Stimulated activated CD4-positive, alpha-beta T cell treated with anti-CD3 and anti-CD28 coated beads, Interleukin-2, amount 100 ng/mL, for 48 hours (primary cell): ENCODE results near the gene ZNF529.
"Not testable (repeated sequence)": the region's sequence is repeated elsewhere in the genome, so short reads cannot be mapped to it uniquely, and the experiment has no call there.

Experiments
- DNase-seq, 2 donors: peaks; one replicate each; pipeline ENCODE4 v3.0.0-alpha.2; 2020

Gene ZNF529

DNA sequence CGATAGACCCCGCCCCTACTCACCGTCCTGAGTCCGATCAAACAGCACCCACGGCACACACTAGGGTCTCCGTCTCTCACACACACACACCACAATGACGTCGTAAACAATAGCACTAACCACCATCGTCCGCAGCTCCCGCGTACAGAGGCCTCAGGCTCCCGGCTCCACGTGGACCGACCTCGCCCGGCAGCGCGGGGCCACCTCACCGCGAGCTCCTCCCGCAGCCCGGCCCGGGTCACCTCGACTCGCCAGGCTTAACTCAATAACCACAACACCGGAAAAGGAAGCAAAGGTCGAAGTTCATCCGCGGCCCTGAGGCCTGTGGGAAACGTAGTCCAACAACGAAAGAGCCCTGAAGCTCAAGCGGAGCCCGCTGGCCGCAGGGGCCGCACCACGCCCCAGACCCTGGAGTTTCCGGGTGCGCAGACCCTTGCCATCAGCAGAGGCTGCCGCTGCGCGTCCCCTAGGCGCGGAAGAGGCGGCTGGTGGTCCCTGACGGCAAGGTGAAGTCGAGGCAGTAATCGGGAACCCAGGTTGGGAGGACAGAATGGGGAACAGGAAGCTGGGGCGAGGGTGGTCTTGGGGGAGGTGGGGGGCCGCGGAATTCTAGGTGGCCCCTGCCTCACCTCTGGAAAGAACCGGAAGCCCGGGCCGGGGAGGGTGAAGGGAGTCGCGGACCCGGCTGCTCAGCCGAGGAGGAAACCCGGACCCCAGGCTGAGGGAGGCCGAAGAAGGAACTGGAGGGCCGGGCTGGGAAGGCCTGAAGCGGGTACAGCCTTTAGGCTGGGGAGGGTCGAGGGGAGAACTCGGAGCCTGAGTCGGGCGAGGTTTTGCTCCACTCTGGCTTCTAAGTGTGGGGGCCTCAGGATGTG, at the start of gene ZNF529:
Gene ZNF529 (minus strand): TSS at position 273 of the 875 bp plus-strand sequence. CDS start 946 bp downstream, outside the sequence.
- peak; percentile 71 to 77 for DNase-seq

GRCh38 chr19:36605877-36606478, 32.9 kb upstream of the ZNF529 start:
- no peak for DNase-seq

DNA sequence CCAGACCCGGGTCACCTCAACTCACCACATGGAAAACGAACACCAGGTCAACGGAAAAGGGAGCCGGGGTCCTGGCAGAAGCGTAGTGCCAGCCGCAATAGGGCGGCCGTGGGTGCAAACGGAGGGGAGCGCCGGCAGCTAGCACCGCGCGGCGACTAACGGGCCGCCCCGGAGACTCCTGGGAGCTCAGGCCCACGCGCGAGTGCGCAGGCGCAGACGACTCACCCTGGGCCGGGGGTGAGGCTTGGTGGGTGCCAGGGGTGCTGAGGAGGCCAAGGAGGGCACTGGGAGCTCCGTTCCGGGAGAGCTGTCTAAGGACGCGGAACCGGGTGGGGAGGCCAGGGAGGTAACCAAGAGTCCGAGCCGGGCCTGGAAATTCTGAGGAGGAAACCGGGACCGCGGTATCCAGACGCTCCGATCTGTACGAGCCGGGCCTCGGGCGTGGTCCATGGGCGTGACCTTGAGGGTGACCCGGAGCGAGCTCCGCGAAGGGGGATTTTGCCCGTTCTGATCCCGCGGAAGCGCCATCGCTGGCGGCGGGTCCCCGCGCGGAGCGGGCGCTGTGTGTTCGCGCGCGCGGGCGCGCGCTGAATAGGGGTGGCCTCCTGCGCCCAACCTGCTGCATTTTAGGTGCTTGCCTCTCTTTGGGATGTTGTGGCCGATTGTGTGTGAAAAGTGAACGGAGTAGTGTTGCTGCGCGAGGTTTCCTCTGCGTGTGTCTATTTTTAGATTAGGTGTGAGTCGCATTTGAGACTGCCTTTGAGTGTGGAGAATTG, 32.2 kb upstream of the ZNF529 start, which contains the start of gene ZNF382:
Gene ZNF382 (plus strand): TSS at position 213 of the 776 bp plus-strand sequence. CDS start 4,602 bp downstream, outside the sequence.
- DNase-seq = peak; percentile 81 to 84

DNA sequence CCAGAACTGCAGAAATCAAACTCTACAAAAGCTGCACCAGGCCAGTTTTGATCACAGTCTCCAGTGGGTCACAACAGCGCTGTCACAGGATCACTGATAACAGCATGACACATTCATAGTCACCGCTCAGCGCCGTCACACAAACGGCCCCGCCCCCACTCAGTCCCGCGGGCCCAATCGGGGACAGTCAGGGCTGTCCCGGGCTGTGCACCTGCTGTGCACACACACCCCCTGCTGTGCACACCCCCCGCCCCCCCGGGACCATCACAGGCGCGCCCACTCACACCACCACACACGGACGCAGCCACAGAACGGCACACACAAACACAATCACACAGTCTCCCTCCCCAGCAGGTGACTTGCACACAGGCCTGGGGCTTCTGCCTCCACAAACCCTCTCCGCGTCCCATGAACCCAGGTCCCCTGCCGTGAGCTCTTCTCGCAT, 31.6 kb upstream of the ZNF529 start:
- peak; percentile 79 to 82 for DNase-seq

GRCh38 chr19:36602681-36603080, 29.6 kb upstream of the ZNF529 start:
- not testable (repeated sequence) for DNase-seq

DNA sequence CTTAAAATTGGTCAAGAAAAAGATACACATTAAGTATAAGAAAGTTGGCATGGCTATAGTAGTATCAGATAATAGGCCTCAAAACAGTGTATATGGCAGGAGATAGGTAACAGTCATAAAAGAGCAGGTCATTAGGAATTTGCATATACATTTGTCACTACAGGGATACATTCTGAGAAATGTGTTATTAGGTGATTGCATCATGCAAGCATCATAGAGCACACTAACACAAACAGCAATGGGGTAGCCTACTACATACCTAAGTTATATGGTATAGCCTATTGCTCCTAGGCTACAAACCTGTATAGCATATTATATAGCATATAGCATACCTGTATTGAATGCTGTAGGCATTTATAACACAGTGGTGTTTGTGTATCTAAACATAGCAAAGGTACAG, 6.2 kb upstream of the ZNF529 start:
- DNase-seq = no peak

DNA sequence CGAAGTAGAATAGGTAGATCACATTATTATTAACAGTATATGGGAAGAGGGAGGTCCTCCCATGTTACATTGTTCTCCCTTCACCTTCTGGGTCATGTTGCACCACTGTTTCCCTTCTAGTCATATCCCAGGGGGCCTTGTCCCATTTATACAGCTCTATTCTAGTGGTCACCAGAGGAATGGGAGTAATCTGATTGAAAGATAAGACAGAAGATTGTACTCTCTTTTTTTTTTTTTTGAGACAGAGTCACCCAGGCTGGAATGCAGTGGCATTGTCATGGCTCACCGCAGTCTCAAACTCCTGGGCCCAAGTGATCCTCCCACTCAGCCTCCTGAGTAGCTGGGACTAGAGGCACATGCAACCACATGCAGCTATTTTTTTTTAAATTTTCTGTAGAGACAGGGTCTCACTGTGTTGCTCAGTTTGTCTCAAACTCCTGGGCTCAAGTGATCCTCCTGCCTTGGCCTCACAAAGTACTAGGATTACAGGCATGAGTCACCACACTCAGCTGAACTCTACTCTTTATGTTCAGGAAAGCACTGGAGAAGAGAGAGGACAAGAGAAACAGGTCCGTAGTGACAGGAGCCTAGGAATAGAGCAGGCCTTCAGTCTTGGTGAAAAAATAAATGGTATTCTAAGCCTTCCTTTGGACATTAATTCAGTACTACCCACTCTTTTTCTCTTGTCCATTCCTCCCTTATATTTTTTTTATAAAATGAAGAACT, 4.3 kb upstream of the ZNF529 start:
- no peak for DNase-seq

- no peak for DNase-seq
Measured at GRCh38 chr19:36574741-36575140, 1.6 kb upstream of the ZNF529 start.

DNA sequence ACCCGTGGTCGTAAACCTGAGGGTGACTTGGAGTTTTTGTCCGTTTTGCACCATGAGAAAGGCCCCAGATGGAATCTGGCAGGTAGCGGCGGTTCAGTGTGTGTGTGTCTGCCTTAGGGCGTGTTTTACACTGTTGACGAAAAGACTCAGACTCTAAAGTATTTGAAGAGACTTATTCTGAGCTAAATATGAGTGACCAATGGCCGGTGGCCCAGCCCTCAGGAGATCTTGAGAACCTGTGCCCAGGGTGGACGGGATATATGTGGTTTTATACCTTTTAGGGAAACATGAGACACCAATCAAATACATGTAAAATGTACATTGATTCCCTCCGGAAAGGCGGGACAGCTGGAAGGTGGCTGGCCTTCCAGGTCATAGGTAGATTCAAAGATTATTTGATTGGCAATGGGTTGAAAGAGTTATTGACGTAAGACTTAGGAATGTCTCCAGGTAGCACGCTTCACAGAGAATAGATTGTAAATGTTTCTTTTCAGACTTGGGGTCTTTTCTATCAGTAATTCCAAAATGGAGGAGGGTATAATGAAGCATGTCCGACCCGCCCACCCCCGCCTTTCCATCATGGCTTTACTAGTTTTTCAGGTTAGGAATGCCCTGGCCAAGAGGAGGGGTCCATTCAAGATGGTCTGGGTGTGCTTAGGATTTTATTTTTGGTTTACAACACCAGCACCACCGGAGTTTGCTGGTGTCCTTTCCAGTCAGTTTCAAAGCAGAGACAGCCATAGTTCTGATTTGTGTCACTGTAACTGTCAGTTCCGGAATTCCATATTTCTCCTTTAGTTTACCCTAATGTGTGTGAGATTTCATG, 1.0 kb upstream of the ZNF529 start:
- no peak for DNase-seq

GRCh38 chr19:36572593-36573019, 486 bp downstream of the ZNF529 start:
- no peak for DNase-seq

- DNase-seq = no peak
Measured at GRCh38 chr19:36564391-36564790, 8.7 kb downstream of the ZNF529 start.

DNA sequence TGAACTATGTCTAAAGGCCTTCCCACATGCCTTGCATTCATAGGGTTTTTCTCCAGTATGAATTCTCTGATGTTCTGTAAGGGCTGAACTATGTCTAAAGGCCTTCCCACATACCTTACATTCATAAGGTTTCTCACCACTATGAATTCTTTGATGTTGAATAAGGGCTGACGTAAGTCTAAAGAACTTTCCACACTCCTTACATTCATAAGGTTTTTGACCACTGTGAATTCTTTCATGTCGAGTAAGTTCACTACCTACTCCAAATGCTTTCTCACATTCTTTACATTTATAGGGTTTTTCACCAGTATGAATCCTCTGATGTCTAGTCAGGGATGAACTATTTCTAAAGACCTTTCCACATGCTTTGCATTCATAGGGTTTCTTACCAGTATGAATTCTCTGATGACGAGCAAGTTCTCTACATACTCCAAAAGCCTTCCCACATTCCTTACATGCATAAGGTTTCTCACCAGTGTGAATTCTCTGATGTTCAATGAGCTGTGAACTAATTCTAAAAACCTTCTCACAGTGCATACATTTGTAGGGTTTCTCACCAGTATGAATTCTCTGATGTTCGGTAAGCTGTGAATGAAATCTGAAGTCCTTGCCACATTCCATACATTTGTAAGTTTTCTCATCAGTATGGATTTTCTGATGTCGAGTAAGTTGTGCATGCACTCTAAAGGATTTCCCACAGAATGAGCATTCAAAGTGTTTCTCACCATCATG, 25.9 kb downstream of the ZNF529 start:
- DNase-seq = no peak

GRCh38 chr19:36528921-36529518, 44.1 kb downstream of the ZNF529 start:
- DNase-seq = peak; percentile 0 to 7

DNA sequence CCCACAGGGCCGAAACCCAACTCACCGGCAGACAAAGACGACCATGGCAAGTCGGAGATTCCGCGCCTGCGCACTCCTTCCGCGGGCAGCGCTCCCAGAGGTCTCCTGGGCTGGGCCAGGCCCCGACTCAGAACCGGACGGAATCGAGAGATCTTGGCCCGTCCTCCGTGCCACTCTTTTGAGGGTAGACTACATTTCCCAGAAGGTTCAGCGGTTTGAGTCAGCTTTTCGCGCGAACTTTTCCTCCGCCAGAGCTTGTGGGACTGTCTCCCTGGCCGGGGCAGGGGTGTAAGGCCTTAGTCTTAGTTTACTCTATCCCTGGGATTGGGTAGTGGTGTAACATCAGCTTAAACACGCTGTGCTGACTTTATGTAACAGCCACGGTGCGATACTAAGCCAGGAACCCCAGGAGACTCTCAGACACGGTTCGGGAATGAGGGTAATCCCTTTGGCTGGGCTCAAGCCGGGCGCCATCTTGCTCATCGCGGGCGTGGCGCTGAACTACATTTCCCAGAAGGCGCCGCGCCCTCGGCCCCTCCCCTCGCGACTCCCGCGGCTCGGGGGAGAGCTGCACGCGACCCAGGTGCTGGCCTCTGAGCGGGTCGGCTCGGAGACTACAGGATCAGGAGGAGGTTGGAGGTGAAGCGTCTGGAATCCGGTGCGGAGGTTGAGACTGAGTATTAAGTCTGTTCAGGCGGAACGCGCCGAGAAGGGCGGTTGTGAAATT, 44.7 kb downstream of the ZNF529 start, which contains the start of gene ZNF260:
Gene ZNF260 (minus strand): TSS at position 78 of the 727 bp plus-strand sequence. CDS start 13,033 bp downstream, outside the sequence.
- DNase-seq = peak; percentile 87 to 88

- DNase-seq = no peak
Measured at GRCh38 chr19:36527873-36528193, 45.3 kb downstream of the ZNF529 start.

DNA sequence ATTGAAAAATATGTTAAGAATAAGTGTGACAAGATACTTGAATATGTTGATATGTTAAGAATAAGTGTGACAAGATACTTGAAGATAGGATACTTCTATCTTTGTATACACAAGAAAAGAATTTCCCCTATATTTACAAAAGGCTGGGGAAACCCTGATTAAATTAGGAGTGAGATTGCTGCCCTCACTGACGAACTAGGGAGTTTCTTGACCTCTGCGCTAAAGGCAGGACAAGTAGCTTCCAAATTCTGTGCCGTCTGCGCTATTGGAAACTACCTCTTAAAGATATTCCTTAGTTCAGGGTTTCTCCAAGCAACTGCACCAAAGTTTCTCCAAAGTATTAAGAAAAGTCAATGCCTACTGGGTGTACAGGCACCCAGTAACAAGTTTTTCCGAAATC, 45.8 kb downstream of the ZNF529 start:
- no peak for DNase-seq

DNA sequence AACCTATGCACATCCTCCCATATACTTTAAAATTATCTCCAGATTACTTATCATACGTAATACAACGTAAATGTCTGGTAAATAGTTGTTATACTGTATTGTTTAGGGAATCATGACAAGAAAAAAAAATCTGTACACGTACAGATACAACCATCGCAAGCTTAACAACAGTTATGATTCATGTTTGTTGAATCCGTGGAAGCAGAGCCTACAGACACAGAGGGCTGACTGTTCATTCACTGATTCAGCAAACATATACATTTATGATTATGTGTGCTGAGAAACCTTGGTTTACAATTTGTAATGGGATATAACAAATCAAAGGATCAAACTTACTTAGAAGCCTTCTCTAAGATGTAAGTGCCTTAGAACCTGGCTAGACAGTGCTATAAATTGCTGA, 46.5 kb downstream of the ZNF529 start:
- DNase-seq = no peak

GRCh38 chr19:36524617-36525016, 48.5 kb downstream of the ZNF529 start:
- no peak for DNase-seq

- DNase-seq = no peak
Measured at GRCh38 chr19:36514012-36514612, 59.0 kb downstream of the ZNF529 start.
